Neuronal stem cell (in vitro differentiated cells): Measurements from ENCODE around the gene BCS1L.

ENCODE experiments used
- DNase-seq: peaks from one replicate; pipeline ENCODE4 v3.0.0-alpha.2; 2013; ENCODE audit warnings: low spot score
- H2AFZ ChIP-seq: one replicate; pipeline ENCODE4 v1.6.1; 2013; ENCODE audit warnings: mild to moderate bottlenecking, low read length, inconsistent platforms
- H2AK5ac ChIP-seq: 2 replicates; pipeline ENCODE4 v1.6.1; 2013; ENCODE audit warnings: low read depth, mild to moderate bottlenecking, inconsistent platforms, low read length, moderate library complexity, mixed read lengths
- H2BK120ac ChIP-seq: 2 replicates; pipeline ENCODE4 v1.6.1; 2013; ENCODE audit warnings: low read depth, mild to moderate bottlenecking, inconsistent platforms, low read length, moderate library complexity, mixed read lengths
- H2BK12ac ChIP-seq: one replicate; pipeline ENCODE4 v1.6.1; 2013; ENCODE audit warnings: low read length, inconsistent platforms
- H2BK15ac ChIP-seq: 2 replicates; pipeline ENCODE4 v1.6.1; 2013; ENCODE audit warnings: mild to moderate bottlenecking, low read length, inconsistent platforms, mixed read lengths
- H2BK5ac ChIP-seq: one replicate; pipeline ENCODE4 v1.6.1; 2013; ENCODE audit warnings: inconsistent platforms, mild to moderate bottlenecking, low read length, moderate library complexity
- H3K14ac ChIP-seq: one replicate; pipeline ENCODE4 v1.6.1; 2013; ENCODE audit warnings: low read length, inconsistent platforms
- H3K18ac ChIP-seq: 2 replicates; pipeline ENCODE4 v1.6.1; 2013; ENCODE audit warnings: low read length, inconsistent platforms
- H3K23ac ChIP-seq: 2 replicates; pipeline ENCODE4 v1.6.1; 2013; ENCODE audit warnings: low read depth, mild to moderate bottlenecking, mixed read lengths, low read length, inconsistent platforms; ENCODE audit not compliant: poor library complexity
- H3K27ac ChIP-seq: replicated peaks from 3 replicates; pipeline ENCODE4 v1.5.1; 2013; ENCODE audit warnings: low read length, inconsistent platforms
- H3K27me3 ChIP-seq, 3 experiments: 2 replicates each; pipeline ENCODE4 v1.6.1; 2013; ENCODE audit warnings: low read length in 3 of 3, mild to moderate bottlenecking in 2 of 3, inconsistent platforms in 1 of 3, low read depth in 1 of 3, mixed read lengths in 1 of 3, moderate library complexity in 1 of 3; ENCODE audit not compliant: control insufficient read depth in 3 of 3, insufficient read depth in 3 of 3
- H3K36me3 ChIP-seq, 2 donors: replicated peaks in 1 of 2; 2 replicates each; pipeline ENCODE4 v1.6.1; 2013; ENCODE audit warnings: low read length in 2 of 2; ENCODE audit not compliant: control insufficient read depth in 2 of 2, insufficient read depth in 2 of 2
- H3K4ac ChIP-seq: 2 replicates; pipeline ENCODE4 v1.6.1; 2013; ENCODE audit warnings: inconsistent platforms, mild to moderate bottlenecking, low read length, moderate library complexity
- H3K4me1 ChIP-seq, 2 donors: 1 replicate in 1 of 2; 2 replicates in 1 of 2; pipeline ENCODE4 v1.6.1; 2013; ENCODE audit warnings: low read length in 2 of 2, low read depth in 1 of 2; ENCODE audit not compliant: control insufficient read depth in 2 of 2, insufficient read depth in 1 of 2
- H3K4me2 ChIP-seq: one replicate; pipeline ENCODE4 v1.6.1; 2013; ENCODE audit warnings: mild to moderate bottlenecking, low read length, inconsistent platforms; ENCODE audit not compliant: insufficient read depth, poor library complexity, severe bottlenecking
- H3K4me3 ChIP-seq, 2 donors: 2 replicates each; pipeline ENCODE4 v1.5.1; 2013; ENCODE audit warnings: low read length in 2 of 2, mild to moderate bottlenecking in 2 of 2, inconsistent platforms in 1 of 2, moderate library complexity in 1 of 2
- H3K79me1 ChIP-seq: one replicate; pipeline ENCODE4 v1.6.1; 2013; ENCODE audit warnings: low read depth, mild to moderate bottlenecking, inconsistent platforms, low read length, moderate library complexity
- H3K9ac ChIP-seq: one replicate; pipeline ENCODE4 v1.6.1; 2013; ENCODE audit warnings: mild to moderate bottlenecking, low read depth, low read length, inconsistent platforms; ENCODE audit not compliant: poor library complexity
- H3K9me3 ChIP-seq, 2 donors: replicated peaks in 1 of 2; 2 replicates each; pipeline versions ENCODE3 to v1.6.1; 2013; ENCODE audit warnings: low read length in 2 of 2, mild to moderate bottlenecking in 2 of 2, inconsistent platforms in 1 of 2, low read depth in 1 of 2, mixed read lengths in 1 of 2, moderate library complexity in 1 of 2; ENCODE audit not compliant: control insufficient read depth in 2 of 2, insufficient read depth in 1 of 2
- H4K8ac ChIP-seq: one replicate; pipeline ENCODE4 v1.6.1; 2013; ENCODE audit warnings: low read depth, mild to moderate bottlenecking, inconsistent platforms, low read length, moderate library complexity
- H4K91ac ChIP-seq: one replicate; pipeline ENCODE4 v1.6.1; 2013; ENCODE audit warnings: low read length, low read depth, mild to moderate bottlenecking, inconsistent platforms; ENCODE audit not compliant: poor library complexity
- WGBS, 2 donors: extraction: QIAGEN DNeasy Blood & Tissue Kit; methylation state at CpG; one replicate each; pipeline ENCODE4 v1.1.7; 2013; ENCODE audit warnings: missing lambda C conversion rate in 2 of 2, mixed read lengths in 1 of 2; ENCODE audit not compliant: insufficient read length in 2 of 2, insufficient replicate concordance in 1 of 2; ENCODE audit errors: extremely low coverage in 2 of 2; 5-methylcytosine and 5-hydroxymethylcytosine counted together

The BCS1L gene

GRCh38 chr2:218631837-218632236, 27.6 kb upstream of the BCS1L start:
- no peak overlapping the region for H3K4me2 ChIP-seq
- H4K8ac ChIP-seq, result no peak overlapping the region
- no peak overlapping the region for H3K27ac ChIP-seq
- DNase-seq, result no peak
- H3K4me1 ChIP-seq, result no peaks in the 10 kb centered on the region
- no peak overlapping the region for H3K9ac ChIP-seq
- H2BK5ac ChIP-seq, result no peak overlapping the region
- no peak overlapping the region for H3K18ac ChIP-seq
- no peak overlapping the region for H2AK5ac ChIP-seq
- H2BK120ac ChIP-seq, result no peak overlapping the region
- no peak overlapping the region for H3K14ac ChIP-seq
- H2BK12ac ChIP-seq, result no peak overlapping the region
- H3K9me3 ChIP-seq, result no peaks in the 10 kb centered on the region
- peaks cover 21 to 40% of the 10 kb centered on the region in 2 donors for H3K36me3 ChIP-seq
- no peaks in the 10 kb centered on the region for H3K79me1 ChIP-seq
- H3K4me3 ChIP-seq, result no peak overlapping the region
- no peak overlapping the region for H2BK15ac ChIP-seq
- H3K4ac ChIP-seq, result no peak overlapping the region
- no peaks in the 10 kb centered on the region for H3K27me3 ChIP-seq
- no peak overlapping the region for H2AFZ ChIP-seq
- no peak overlapping the region for H3K23ac ChIP-seq
- no peak overlapping the region for H4K91ac ChIP-seq
- WGBS, 2 donors, result no CpG with 5 or more reads among the region's 4 CpGs

DNA sequence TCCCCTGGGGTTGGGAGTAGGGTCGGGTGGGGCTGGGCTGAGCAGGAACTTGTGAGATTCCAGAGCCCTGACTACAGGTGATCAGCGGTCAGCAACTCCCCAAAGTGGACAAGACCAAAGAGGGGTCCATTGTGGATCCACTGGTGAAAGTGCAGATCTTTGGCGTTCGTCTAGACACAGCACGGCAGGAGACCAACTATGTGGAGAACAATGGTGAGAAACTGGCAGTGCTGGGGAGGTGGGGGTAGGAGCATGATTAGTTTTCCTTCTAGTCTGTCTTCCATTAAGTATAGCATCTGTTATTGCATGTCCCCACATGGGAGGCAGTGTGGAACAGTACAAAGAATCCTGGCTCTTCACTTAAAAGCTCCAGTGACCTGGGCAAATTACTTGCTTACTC, 23.8 kb upstream of the BCS1L start:
- no peak overlapping the region for H3K4me3 ChIP-seq
- no peak overlapping the region for H4K8ac ChIP-seq
- H2BK12ac ChIP-seq, result no peak overlapping the region
- H3K27ac ChIP-seq, result no peak overlapping the region
- no peak overlapping the region for H2BK120ac ChIP-seq
- no peaks in the 10 kb centered on the region for H3K27me3 ChIP-seq
- no peak overlapping the region for H3K4me2 ChIP-seq
- peaks cover 44 to 77% of the 10 kb centered on the region in 2 donors for H3K36me3 ChIP-seq
- H2AK5ac ChIP-seq, result no peak overlapping the region
- H3K23ac ChIP-seq, result no peak overlapping the region
- H2BK5ac ChIP-seq, result no peak overlapping the region
- H3K4me1 ChIP-seq, result no peaks in the 10 kb centered on the region
- H2BK15ac ChIP-seq, result no peak overlapping the region
- peaks cover 2% of the 10 kb centered on the region for H3K79me1 ChIP-seq
- H3K9ac ChIP-seq, result no peak overlapping the region
- WGBS, 2 donors, result no CpG with 5 or more reads among the region's 5 CpGs
- no peaks in the 10 kb centered on the region for H3K9me3 ChIP-seq
- H3K18ac ChIP-seq, result no peak overlapping the region
- no peak overlapping the region for H3K14ac ChIP-seq
- H3K4ac ChIP-seq, result no peak overlapping the region
- H4K91ac ChIP-seq, result no peak overlapping the region
- no peak for DNase-seq
- no peak overlapping the region for H2AFZ ChIP-seq

- DNase-seq, result no peak
- no peaks in the 10 kb centered on the region for H3K9me3 ChIP-seq
- no peak overlapping the region for H2BK15ac ChIP-seq
- H3K4me2 ChIP-seq, result no peak overlapping the region
- H2BK120ac ChIP-seq, result no peak overlapping the region
- no CpG with 5 or more reads among the region's 18 CpGs for WGBS, 2 donors
- H2AK5ac ChIP-seq, result no peak overlapping the region
- H3K4me1 ChIP-seq, result no peaks in the 10 kb centered on the region
- H3K4ac ChIP-seq, result no peak overlapping the region
- no peak overlapping the region for H4K8ac ChIP-seq
- no peak overlapping the region for H3K9ac ChIP-seq
- peaks cover 62 to 94% of the 10 kb centered on the region in 2 donors for H3K36me3 ChIP-seq
- no peaks in the 10 kb centered on the region for H3K27me3 ChIP-seq
- H3K27ac ChIP-seq, result no peak overlapping the region
- peaks cover 2% of the 10 kb centered on the region for H3K79me1 ChIP-seq
- no peak overlapping the region for H2BK5ac ChIP-seq
- no peak overlapping the region for H4K91ac ChIP-seq
- no peak overlapping the region for H3K18ac ChIP-seq
- H3K23ac ChIP-seq, result peak overlapping the region; percentile 11
- peak overlapping the region; percentile 75 for H3K14ac ChIP-seq
- H2BK12ac ChIP-seq, result no peak overlapping the region
- H2AFZ ChIP-seq, result no peak overlapping the region
- H3K4me3 ChIP-seq, result peak overlapping the region in 1 of 2 donors; percentile 43
Observed at GRCh38 chr2:218638372-218638771, 21.1 kb upstream of the BCS1L start.

DNA sequence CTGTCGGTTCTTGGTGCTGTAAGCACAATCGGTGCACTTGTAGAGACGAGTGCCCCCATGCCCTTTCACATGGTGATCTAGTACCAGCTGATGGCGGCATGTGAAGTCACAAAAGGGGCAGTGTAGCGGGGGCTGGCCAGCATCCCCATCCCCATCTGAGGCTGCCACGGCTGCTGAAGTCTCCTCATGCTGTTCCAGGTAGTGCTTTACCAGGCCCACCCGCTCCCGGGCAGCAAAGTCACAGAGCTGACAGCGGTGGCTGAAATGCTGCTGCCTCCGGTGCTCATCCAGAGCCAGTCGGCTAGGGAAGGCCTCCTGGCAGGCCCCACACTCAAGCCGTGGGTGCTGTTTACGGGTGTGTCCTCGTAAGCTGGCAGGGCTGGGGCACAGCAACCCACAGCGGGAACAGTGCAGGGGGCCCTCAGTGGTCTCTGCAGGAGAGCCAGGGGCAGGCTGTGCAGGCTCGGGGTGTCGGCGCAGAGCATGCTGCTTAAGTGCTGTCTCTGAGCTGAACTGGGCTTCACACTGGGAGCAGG, 17.3 kb upstream of the BCS1L start:
- peaks cover 65 to 94% of the 10 kb centered on the region in 2 donors for H3K36me3 ChIP-seq
- no peak overlapping the region for H2AK5ac ChIP-seq
- H3K79me1 ChIP-seq, result peaks cover 5% of the 10 kb centered on the region
- H4K8ac ChIP-seq, result no peak overlapping the region
- H2AFZ ChIP-seq, result no peak overlapping the region
- no peaks in the 10 kb centered on the region for H3K9me3 ChIP-seq
- no peak overlapping the region for H3K9ac ChIP-seq
- H3K23ac ChIP-seq, result no peak overlapping the region
- H3K18ac ChIP-seq, result no peak overlapping the region
- H2BK12ac ChIP-seq, result no peak overlapping the region
- no peak overlapping the region for H2BK5ac ChIP-seq
- no peak overlapping the region for H2BK15ac ChIP-seq
- no peaks in the 10 kb centered on the region for H3K4me1 ChIP-seq
- no peak overlapping the region for H2BK120ac ChIP-seq
- H3K27ac ChIP-seq, result no peak overlapping the region
- no peak overlapping the region for H4K91ac ChIP-seq
- H3K14ac ChIP-seq, result peak overlapping the region; percentile 17
- no peak overlapping the region for H3K4me2 ChIP-seq
- H3K4me3 ChIP-seq, result no peak overlapping the region
- no peak for DNase-seq
- no peaks in the 10 kb centered on the region for H3K27me3 ChIP-seq
- WGBS, 2 donors, result no CpG with 5 or more reads among the region's 18 CpGs
- H3K4ac ChIP-seq, result no peak overlapping the region
